Loucy (cell line): ENCODE measurements around the gene TUBB6.

Source experiments
- CTCF ChIP-seq: fragments of 200-600 bp; sonication (generic); conservative IDR thresholded peaks from 2 replicates; pipeline ENCODE4 v1.5.1; 2014; ENCODE audit warnings: mild to moderate bottlenecking, antibody characterized with exemption, low read length
- EZH2phosphoT487 ChIP-seq: fragments of 200-600 bp; IDR thresholded peaks from 2 replicates; pipeline ENCODE4 v1.6.1; 2018; ENCODE audit warnings: antibody characterized with exemption, mild to moderate bottlenecking, moderate library complexity, borderline replicate concordance

DNA sequence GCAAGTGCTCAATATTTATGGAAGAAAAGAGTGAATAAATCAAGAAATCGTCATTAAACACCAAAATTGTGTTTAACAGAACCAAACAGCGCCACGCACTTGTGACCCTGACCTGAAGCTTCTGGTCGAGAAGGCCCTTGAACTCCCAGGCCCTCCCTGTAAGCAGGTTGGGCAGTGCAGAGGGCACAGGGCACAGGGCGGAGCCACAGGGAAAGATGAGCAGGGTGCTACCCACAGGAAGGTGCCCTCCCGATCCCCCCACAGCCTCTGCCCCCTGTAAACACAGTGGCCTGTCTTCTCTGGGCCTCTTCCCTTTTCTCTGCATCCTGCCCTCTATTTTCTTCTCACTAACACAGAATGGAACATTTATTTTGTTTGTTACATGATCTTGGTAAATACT is 16.9 kb upstream of the TUBB6 start:
- no peak for TF ChIP-seq CTCF
- no peak for TF ChIP-seq EZH2phosphoT487
